GM21825 (cell line): ENCODE results near the gene ZNF141.
"Not testable (repeated sequence)": the region's sequence is repeated elsewhere in the genome, so short reads cannot be mapped to it uniquely, and the experiment has no call there.

Source experiments
- ATAC-seq: cut with Tn5 transposase; IDR thresholded peaks from one replicate; pipeline ENCODE4 v1.9.1; 2021; ENCODE audit warnings: mild to moderate bottlenecking, moderate library complexity; ENCODE audit not compliant: unreplicated experiment

The ZNF141 gene

DNA sequence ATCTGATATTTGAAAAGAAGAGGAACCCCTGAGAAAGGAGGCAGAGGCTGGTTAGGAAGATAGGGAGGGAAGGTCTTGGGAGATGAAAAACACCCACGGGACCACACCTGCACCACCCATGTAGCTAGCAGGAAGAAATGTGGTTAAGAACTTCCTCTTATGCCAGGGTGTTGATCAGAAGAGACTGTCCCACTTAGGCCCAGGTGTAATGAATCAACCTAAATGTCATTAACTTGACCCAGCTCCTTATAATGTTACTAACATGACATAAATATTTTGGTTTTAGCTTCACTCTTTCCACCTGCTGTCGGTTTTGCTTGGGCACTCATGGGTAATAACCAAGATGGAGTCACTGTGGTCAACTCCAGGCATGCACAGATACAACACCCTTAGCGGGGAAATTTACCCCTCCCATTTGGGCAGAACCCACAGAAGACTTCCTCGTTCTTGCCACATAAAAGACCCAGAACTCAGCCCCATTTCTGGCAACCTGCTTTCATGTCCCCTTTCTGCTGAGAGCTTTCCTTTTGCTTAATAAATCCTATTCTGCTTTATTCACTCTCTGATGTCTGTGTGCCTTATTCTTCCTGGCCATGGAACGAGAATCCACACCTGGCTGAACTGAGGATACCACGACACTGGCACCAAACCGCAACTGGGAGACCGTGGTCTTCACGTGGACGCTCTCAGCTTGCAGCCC is 46.8 kb downstream of the ZNF141 start:
- no peak for ATAC-seq

- no peak for ATAC-seq
Observed at GRCh38 chr4:385934-386707, 48.5 kb downstream of the ZNF141 start.

DNA sequence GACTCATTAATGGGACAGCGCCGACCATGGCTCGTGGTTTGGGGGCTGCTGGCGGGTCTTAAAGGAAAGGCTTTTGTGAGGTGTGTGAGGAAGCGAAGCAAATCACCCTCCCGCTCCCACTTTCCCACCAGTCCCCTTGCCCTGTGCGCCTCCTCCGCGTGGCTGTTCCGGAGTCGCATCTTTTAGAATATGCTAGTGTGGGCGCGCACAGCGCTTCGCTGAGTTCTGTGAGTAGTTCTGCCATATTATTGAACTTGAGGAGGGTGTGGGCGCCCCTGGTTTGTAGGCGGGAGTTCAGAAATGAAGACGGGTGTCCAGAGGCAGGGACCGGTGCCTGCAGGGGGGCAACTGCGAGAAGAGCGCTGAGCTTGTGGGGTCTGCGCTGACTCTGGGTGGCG is 49.1 kb downstream of the ZNF141 start:
- ATAC-seq, result no peak

- ATAC-seq, result no peak
Observed at GRCh38 chr4:404006-404405, 66.4 kb downstream of the ZNF141 start.

GRCh38 chr4:408321-408720 is 70.7 kb downstream of the ZNF141 start:
- ATAC-seq, result not testable (repeated sequence)

- no peak for ATAC-seq
Observed at GRCh38 chr4:422587-422986, 85.0 kb downstream of the ZNF141 start.
